ENCODE results near the gene TMEM30A. TPM values are rescaled to one million over a fixed set of nuclear protein-coding genes. Genes with fewer than 3 reads are reported as not detected.

TMEM30A gene
- total RNA-seq, 4 donors from 2014 or later, result 87.6 to 102 (median 91.9) TPM

DNA sequence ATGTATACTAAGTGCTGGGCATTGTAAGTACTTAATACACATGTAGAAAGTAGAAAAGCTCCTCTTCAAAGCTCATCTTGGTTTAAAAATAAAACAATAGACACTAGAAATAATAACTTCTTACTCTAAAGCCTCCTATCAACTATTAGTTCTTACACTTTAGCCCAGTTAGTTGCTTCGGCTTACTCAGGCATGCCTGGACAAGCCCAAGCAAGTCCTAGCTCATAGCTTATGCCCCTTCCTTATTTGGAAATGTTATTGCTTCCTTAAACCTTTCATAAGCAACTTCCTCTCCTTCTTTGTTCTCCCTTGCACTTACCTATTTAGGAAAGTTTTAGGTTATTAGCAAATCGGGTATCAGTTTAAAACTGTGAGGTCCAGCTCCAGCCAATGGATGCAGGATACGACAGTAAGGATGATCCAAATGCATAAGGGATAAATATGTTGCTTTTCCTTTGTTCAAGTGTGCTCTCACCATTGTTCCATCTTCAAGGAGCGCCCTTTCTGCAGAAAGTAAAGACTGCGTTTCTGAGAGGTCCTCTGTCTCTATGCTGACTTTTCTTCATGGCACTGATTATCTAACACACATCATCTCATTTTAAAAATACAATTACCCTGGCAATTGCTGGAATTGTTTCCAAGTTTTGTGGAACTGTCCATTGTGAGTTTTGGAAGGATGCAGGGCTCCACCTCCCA is 12.3 kb downstream of the TMEM30A start:
- DNase-seq (ENCODE audit: extremely low spot score), result no peak
- no peak for TF ChIP-seq POLR2A (IDR thresholded peaks at IDR 0.05; ENCODE audit: low read depth)
- TF ChIP-seq POLR2AphosphoS5 (IDR thresholded peaks at IDR 0.05), result no peak
- TF ChIP-seq, protein P1, sequence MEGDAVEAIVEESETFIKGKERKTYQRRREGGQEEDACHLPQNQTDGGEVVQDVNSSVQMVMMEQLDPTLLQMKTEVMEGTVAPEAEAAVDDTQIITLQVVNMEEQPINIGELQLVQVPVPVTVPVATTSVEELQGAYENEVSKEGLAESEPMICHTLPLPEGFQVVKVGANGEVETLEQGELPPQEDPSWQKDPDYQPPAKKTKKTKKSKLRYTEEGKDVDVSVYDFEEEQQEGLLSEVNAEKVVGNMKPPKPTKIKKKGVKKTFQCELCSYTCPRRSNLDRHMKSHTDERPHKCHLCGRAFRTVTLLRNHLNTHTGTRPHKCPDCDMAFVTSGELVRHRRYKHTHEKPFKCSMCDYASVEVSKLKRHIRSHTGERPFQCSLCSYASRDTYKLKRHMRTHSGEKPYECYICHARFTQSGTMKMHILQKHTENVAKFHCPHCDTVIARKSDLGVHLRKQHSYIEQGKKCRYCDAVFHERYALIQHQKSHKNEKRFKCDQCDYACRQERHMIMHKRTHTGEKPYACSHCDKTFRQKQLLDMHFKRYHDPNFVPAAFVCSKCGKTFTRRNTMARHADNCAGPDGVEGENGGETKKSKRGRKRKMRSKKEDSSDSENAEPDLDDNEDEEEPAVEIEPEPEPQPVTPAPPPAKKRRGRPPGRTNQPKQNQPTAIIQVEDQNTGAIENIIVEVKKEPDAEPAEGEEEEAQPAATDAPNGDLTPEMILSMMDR (IDR thresholded peaks at IDR 0.05), result no peak
- TF ChIP-seq EP300 (IDR thresholded peaks at IDR 0.05), result no peak
- Histone ChIP-seq H3K27ac (replicated peaks in 1 of 4) (peak overlapping the region; percentile 2 to 39 (median 23)), H3K4me1 (peaks cover 23 to 74% (median 64%) of the 10 kb centered on the region in 4 donors), H3K27me3 (no peaks in the 10 kb centered on the region), H3K36me3 (peaks cover 0 to 10% (median 9%) of the 10 kb centered on the region in 4 donors), H3K9me3 (no peaks in the 10 kb centered on the region), H3K4me3 (no peak overlapping the region)
- 90% methylated on average over 5 of the region's 5 CpGs for WGBS
- intact Hi-C loops (cut with DNase I), result loop anchor here (10.0 kb wide), 1 partner anchor 333 kb away; the partner anchor contains the start of gene SENP6

DNA sequence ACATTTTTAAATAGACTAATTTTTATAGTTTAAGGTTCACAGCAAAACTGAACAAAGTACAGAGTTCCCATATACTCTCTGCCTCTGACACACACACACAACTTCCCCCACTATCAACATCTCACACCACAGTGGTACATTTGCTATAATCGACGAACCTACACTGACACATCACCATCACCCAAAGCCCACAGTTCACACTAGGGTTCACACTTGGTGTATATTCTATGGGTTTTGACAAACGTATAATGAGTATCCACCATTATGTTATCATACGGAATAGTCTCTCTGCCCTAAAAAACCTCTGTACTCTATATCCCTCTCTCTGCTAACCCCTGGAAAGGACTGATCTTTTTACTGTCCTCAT is 15.6 kb downstream of the TMEM30A start:
- Histone ChIP-seq H3K36me3 (peaks cover 0 to 23% (median 18%) of the 10 kb centered on the region in 4 donors), H3K9me3 (no peaks in the 10 kb centered on the region), H3K4me1 (peaks cover 22 to 53% (median 43%) of the 10 kb centered on the region in 4 donors), H3K4me3 (no peak overlapping the region), H3K27ac (replicated peaks in 1 of 4) (no peak overlapping the region), H3K27me3 (no peaks in the 10 kb centered on the region)
- TF ChIP-seq POLR2A (IDR thresholded peaks at IDR 0.05; ENCODE audit: low read depth), result no peak
- TF ChIP-seq EP300 (IDR thresholded peaks at IDR 0.05), result no peak
- TF ChIP-seq POLR2AphosphoS5 (IDR thresholded peaks at IDR 0.05), result no peak
- TF ChIP-seq, protein P1 (IDR thresholded peaks at IDR 0.05), result no peak
- DNase-seq (ENCODE audit: extremely low spot score), result no peak
- intact Hi-C loops (cut with DNase I), result loop anchor here (5.0 kb wide), 1 partner anchor 258 kb away; no protein-coding TSS in a partner anchor
- WGBS, result 93% methylated on average over 4 of the region's 4 CpGs

DNA sequence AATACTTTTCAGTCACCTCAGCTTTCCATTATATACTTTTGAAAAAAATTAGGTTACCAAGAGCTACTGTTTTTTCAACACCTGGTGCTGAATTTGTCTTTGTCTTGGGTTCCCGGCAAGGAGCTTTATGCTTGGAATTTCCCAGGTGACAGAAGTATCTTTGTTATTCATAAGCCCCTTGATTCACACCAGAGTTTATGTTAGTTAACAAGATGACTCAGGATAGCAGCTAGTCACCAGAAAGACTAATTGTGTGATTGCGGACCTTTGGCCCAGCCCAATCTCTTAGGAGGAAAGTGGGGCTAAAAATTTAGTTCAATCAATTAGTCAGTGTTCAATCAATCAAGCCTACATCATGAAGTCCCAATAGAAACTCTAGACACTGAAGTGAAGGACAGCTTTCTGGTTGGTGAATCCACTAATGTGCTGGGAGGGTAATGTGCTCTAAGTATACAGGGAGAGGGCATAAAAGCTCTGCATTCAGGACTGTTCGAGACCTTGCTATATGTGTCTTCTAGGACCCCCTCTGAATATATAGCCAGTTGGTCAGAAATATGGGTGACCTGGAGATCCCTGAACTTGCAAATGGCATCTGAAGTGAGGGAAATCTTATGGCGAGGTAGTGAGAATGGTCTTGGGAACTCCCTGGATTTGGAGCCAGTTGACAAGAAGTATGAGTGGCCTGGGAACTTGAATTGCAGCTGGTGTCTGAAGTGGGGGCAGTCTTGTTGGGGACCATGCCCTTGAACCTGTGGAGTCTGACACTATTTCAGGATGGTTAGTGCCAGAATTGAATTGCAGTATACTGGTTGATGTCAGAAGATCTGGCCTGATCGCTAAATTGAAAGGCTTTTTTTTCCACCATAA is 16.2 kb downstream of the TMEM30A start:
- peak overlapping the region; percentile 15 to 38 (median 30) for H3K27ac ChIP-seq (replicated peaks in 1 of 4)
- no peak overlapping the region for H3K4me3 ChIP-seq
- intact Hi-C loops (cut with DNase I), result loop anchor here (5.0 kb wide), 1 partner anchor 259 kb away; no protein-coding TSS in a partner anchor
- no peak for TF ChIP-seq POLR2A (IDR thresholded peaks at IDR 0.05; ENCODE audit: low read depth)
- TF ChIP-seq POLR2AphosphoS5 (IDR thresholded peaks at IDR 0.05), result no peak
- TF ChIP-seq, protein P1 (IDR thresholded peaks at IDR 0.05), result no peak
- TF ChIP-seq EP300 (IDR thresholded peaks at IDR 0.05), result no peak
- no peaks in the 10 kb centered on the region for H3K27me3 ChIP-seq
- peaks cover 0 to 29% (median 23%) of the 10 kb centered on the region in 4 donors for H3K36me3 ChIP-seq
- H3K4me1 ChIP-seq, result peaks cover 18 to 48% (median 37%) of the 10 kb centered on the region in 4 donors
- no peak for DNase-seq (ENCODE audit: extremely low spot score)
- H3K9me3 ChIP-seq, result no peaks in the 10 kb centered on the region
- 66% methylated on average over 5 of the region's 5 CpGs for WGBS

DNA sequence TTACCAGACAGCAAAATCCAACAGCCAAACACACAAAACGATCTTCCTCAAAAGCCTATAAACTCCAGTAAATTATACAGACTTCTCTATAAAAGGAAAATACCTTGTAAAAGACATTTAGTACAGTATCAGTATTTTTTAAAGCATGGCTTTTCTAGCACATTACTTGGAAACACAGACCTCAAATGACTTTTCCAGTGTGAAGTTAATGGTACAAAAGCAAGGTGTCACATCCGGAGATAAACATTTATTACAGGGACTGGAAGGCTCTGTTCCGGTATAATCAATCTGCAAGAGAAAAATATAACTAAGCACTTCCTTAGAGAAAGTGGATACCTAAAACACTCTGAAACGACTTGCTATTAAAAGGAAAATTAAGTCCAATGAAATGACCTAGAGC is 17.1 kb downstream of the TMEM30A start:
- DNase-seq (ENCODE audit: extremely low spot score), result no peak
- Histone ChIP-seq H3K4me3 (no peak overlapping the region), H3K27me3 (no peaks in the 10 kb centered on the region), H3K9me3 (no peaks in the 10 kb centered on the region), H3K27ac (replicated peaks in 1 of 4) (peak overlapping the region in 3 of 4 donors; percentile 18 to 38 (median 32)), H3K36me3 (peaks cover 0 to 32% (median 25%) of the 10 kb centered on the region in 4 donors), H3K4me1 (peaks cover 18 to 43% (median 32%) of the 10 kb centered on the region in 4 donors)
- no peak for TF ChIP-seq POLR2AphosphoS5 (IDR thresholded peaks at IDR 0.05)
- no peak for TF ChIP-seq EP300 (IDR thresholded peaks at IDR 0.05)
- TF ChIP-seq, protein P1 (IDR thresholded peaks at IDR 0.05), result no peak
- TF ChIP-seq POLR2A (IDR thresholded peaks at IDR 0.05; ENCODE audit: low read depth), result no peak
- WGBS, result 31% methylated on average over 4 of the region's 4 CpGs
- intact Hi-C loops (cut with DNase I), result loop anchor here (5.0 kb wide), 1 partner anchor 260 kb away; no protein-coding TSS in a partner anchor
